Smooth muscle cell (in vitro differentiated cells): ENCODE results near the gene ORAI3. TPM values are rescaled to one million over a fixed set of nuclear protein-coding genes. Genes with fewer than 3 reads are reported as not detected.

Source experiments
- DNase-seq: peaks from one replicate; lab custom pipeline; 2025; ENCODE audit not compliant: unreplicated experiment; lab: John Stamatoyannopoulos, UW
- H2AFZ ChIP-seq: fragments of 200-600 bp; sonication (generic); 2 replicates; pipeline ENCODE4 v1.6.0; 2016; ENCODE audit warnings: antibody characterized with exemption, low read depth, mild to moderate bottlenecking
- H3F3A ChIP-seq: fragments of 200-600 bp; sonication (generic); 2 replicates; pipeline ENCODE4 v1.6.0; 2017; ENCODE audit warnings: antibody characterized with exemption, low read depth
- H3K27ac ChIP-seq: fragments of 200-600 bp; sonication (generic); 2 replicates; pipeline ENCODE4 v1.5.1; 2016; ENCODE audit warnings: low read depth, mild to moderate bottlenecking
- H3K27me3 ChIP-seq: fragments of 200-600 bp; sonication (generic); 2 replicates; pipeline ENCODE4 v1.6.1; 2016; ENCODE audit warnings: low read depth, mild to moderate bottlenecking
- H3K36me3 ChIP-seq: fragments of 200-600 bp; sonication (generic); 2 replicates; pipeline ENCODE4 v1.5.1; 2016; ENCODE audit warnings: low read depth
- H3K4me1 ChIP-seq: fragments of 200-600 bp; sonication (generic); 2 replicates; pipeline ENCODE4 v1.5.1; 2016; ENCODE audit warnings: low read depth
- H3K4me2 ChIP-seq: fragments of 200-600 bp; sonication (generic); 2 replicates; pipeline ENCODE4 v1.6.0; 2016; ENCODE audit warnings: mild to moderate bottlenecking
- H3K4me3 ChIP-seq: fragments of 200-600 bp; sonication (generic); 2 replicates; pipeline ENCODE4 v1.5.1; 2016; ENCODE audit warnings: mild to moderate bottlenecking
- H3K79me2 ChIP-seq: fragments of 200-600 bp; sonication (generic); 2 replicates; pipeline ENCODE4 v1.6.0; 2016; ENCODE audit warnings: low read depth, mild to moderate bottlenecking
- H3K9ac ChIP-seq: fragments of 200-600 bp; sonication (generic); 2 replicates; pipeline ENCODE4 v1.6.0; 2016; ENCODE audit warnings: low read depth
- H3K9me3 ChIP-seq: fragments of 200-600 bp; sonication (generic); replicated peaks from 2 replicates; pipeline ENCODE4 v1.5.1; 2016; ENCODE audit warnings: low read depth
- H4K20me1 ChIP-seq: fragments of 200-600 bp; sonication (generic); 2 replicates; pipeline ENCODE4 v1.6.0; 2016; ENCODE audit warnings: low read depth
- CTCF ChIP-seq: fragments of 200-600 bp; sonication (generic); IDR thresholded peaks from 2 replicates; pipeline ENCODE4 v1.5.1; 2017; ENCODE audit warnings: borderline replicate concordance, mild to moderate bottlenecking, antibody characterized with exemption; ENCODE audit not compliant: insufficient read depth, poor library complexity, severe bottlenecking
- WGBS: methylation state at CpG from one replicate; pipeline ENCODE4 v1.1.7; 2016; ENCODE audit warnings: low lambda C conversion rate; 5-methylcytosine and 5-hydroxymethylcytosine counted together
- polyA plus RNA-seq: library from polyadenylated mRNA; unstranded; fragments of >200 nt; fragmentation: Nextera tagmentation; extraction: Ambion mirVana; gene quantifications from 2 replicates; pipeline ENCODE4 v1.2.1, GENCODE V29; 2016
- total RNA-seq: library from RNA; depleted of rRNA; stranded (reverse); fragments of >200 nt; gene quantifications from 2 replicates; pipeline ENCODE4 v1.2.3, GENCODE V29; 2014

Gene ORAI3
- total and polyA plus RNA-seq, 2 experiments from 2014 or later: 34.9 to 39.4 TPM

GRCh38 chr16:30969246-30969842 is 20.5 kb downstream of the ORAI3 start:
- no peak for DNase-seq
- TF ChIP-seq CTCF: no peak

GRCh38 chr16:30971298-30971697 is 22.4 kb downstream of the ORAI3 start:
- Histone ChIP-seq H3K36me3 (peaks cover 17% of the 10 kb centered on the region), H3K27ac (no peak overlapping the region), H4K20me1 (no peaks in the 10 kb centered on the region), H3K4me2 (no peak overlapping the region), H3K9ac (no peak overlapping the region), H3K27me3 (no peaks in the 10 kb centered on the region), H3K79me2 (no peaks in the 10 kb centered on the region), H3K9me3 (no peaks in the 10 kb centered on the region), H3K4me1 (no peaks in the 10 kb centered on the region), H3K4me3 (no peak overlapping the region), H3F3A (no peaks in the 10 kb centered on the region), H2AFZ (no peak overlapping the region)
- DNase-seq: no peak
- no peak for TF ChIP-seq CTCF
- WGBS: 96% methylated on average over 14 of the region's 14 CpGs

More at GRCh38 chr16:30969246-30969842, 20.5 kb downstream of the ORAI3 start:
- no peak overlapping the region for H3K4me3 ChIP-seq
- WGBS: 98% methylated on average over 19 of the region's 19 CpGs
- no peaks in the 10 kb centered on the region for H3K27me3 ChIP-seq
- no peak overlapping the region for H3K4me2 ChIP-seq
- H3F3A ChIP-seq: no peaks in the 10 kb centered on the region
- peaks cover 17% of the 10 kb centered on the region for H3K36me3 ChIP-seq
- H3K9me3 ChIP-seq: no peaks in the 10 kb centered on the region
- H4K20me1 ChIP-seq: no peaks in the 10 kb centered on the region
- no peak overlapping the region for H2AFZ ChIP-seq
- no peak overlapping the region for H3K27ac ChIP-seq
- H3K4me1 ChIP-seq: no peaks in the 10 kb centered on the region
- no peaks in the 10 kb centered on the region for H3K79me2 ChIP-seq
- H3K9ac ChIP-seq: no peak overlapping the region

- TF ChIP-seq CTCF: no peak
- Histone ChIP-seq H3K79me2 (no peaks in the 10 kb centered on the region), H3K9ac (no peak overlapping the region), H3F3A (no peaks in the 10 kb centered on the region), H3K27me3 (no peaks in the 10 kb centered on the region), H3K4me1 (no peaks in the 10 kb centered on the region), H4K20me1 (no peaks in the 10 kb centered on the region), H3K4me2 (no peak overlapping the region), H3K27ac (no peak overlapping the region), H3K36me3 (peaks cover 17% of the 10 kb centered on the region), H3K9me3 (no peaks in the 10 kb centered on the region), H2AFZ (no peak overlapping the region), H3K4me3 (no peak overlapping the region)
- no peak for DNase-seq
- WGBS: 92% methylated on average over 7 of the region's 7 CpGs
Observed at GRCh38 chr16:30972872-30973271, 24.0 kb downstream of the ORAI3 start.

- no peak overlapping the region for H3K27ac ChIP-seq
- DNase-seq: no peak
- H3K9me3 ChIP-seq: no peaks in the 10 kb centered on the region
- no peaks in the 10 kb centered on the region for H3K79me2 ChIP-seq
- no peak overlapping the region for H3K4me3 ChIP-seq
- H3K36me3 ChIP-seq: peaks cover 17% of the 10 kb centered on the region
- no peak overlapping the region for H3K4me2 ChIP-seq
- no peak overlapping the region for H2AFZ ChIP-seq
- H3F3A ChIP-seq: no peaks in the 10 kb centered on the region
- H3K9ac ChIP-seq: no peak overlapping the region
- peaks cover 3% of the 10 kb centered on the region for H4K20me1 ChIP-seq
- 96% methylated on average over 6 of the region's 6 CpGs for WGBS
- no peak for TF ChIP-seq CTCF
- no peaks in the 10 kb centered on the region for H3K4me1 ChIP-seq
- no peaks in the 10 kb centered on the region for H3K27me3 ChIP-seq
Observed at GRCh38 chr16:30974348-30974747, 25.5 kb downstream of the ORAI3 start.
